Measurements from ENCODE around the gene NT5C2. TPM values are rescaled to one million over a fixed set of nuclear protein-coding genes. Genes with fewer than 3 reads are reported as not detected.
A peak's percentile ranks its signal among the peaks of the same experiment; 100 is the strongest.

NT5C2 gene
- total RNA-seq, 6 experiments from 2014 or later = 17.3 to 39.2 (median 32.4) TPM

DNA sequence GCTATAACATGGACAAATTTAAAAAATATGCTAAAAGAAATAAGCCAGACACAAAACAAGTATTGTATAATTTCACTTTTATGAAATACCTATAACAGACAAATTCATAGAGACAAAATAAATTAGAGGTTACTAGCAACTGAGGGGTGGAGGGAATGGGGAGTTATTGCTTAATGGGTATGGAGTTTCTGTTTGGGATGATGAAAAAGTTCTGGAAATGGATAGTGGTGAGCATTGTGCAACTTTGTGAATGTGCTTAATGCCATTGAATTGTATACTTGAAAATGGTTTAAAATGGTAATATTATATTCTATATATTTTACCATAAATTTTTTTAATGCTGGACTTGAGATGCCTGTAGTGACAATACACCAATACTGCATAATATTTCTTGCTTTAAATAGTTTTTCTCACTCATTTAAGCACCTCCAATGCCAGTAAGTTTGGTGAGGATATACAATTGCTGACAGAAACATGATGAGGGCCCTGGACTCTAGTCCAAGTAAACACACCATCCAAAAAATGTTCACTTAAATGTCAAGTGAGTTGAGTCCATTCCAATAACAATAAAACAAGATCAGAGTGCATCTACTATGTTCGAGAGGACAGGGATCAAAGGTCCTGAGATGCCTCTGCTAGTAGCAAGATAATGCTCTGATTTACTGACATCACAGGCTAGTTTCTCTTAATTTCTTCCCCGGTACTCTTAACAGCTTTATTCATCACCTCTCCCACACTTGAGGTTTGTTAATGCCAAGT lies 71.9 kb downstream of the NT5C2 start:
- Histone ChIP-seq H3K27me3 (no peaks in the 10 kb centered on the region), H3K9me3 (no peaks in the 10 kb centered on the region), H3K27ac (peak overlapping the region; percentile 79 to 96 (median 91)), H3K36me3 (no peaks in the 10 kb centered on the region), H3K4me3 (peak overlapping the region in 1 of 3 donors; percentile 6), H3K4me1 (peaks cover 0 to 52% (median 15%) of the 10 kb centered on the region in 4 donors)
- WGBS (ENCODE audit: insufficient coverage, low coverage, low lambda C conversion rate, missing lambda C conversion rate) = 7% methylated on average over 2 of the region's 2 CpGs
- DNase-seq (peak in 1 of 3 donors; percentile 70), ATAC-seq (peak; percentile 86 to 95 (median 92))
- TF ChIP-seq, protein P1, sequence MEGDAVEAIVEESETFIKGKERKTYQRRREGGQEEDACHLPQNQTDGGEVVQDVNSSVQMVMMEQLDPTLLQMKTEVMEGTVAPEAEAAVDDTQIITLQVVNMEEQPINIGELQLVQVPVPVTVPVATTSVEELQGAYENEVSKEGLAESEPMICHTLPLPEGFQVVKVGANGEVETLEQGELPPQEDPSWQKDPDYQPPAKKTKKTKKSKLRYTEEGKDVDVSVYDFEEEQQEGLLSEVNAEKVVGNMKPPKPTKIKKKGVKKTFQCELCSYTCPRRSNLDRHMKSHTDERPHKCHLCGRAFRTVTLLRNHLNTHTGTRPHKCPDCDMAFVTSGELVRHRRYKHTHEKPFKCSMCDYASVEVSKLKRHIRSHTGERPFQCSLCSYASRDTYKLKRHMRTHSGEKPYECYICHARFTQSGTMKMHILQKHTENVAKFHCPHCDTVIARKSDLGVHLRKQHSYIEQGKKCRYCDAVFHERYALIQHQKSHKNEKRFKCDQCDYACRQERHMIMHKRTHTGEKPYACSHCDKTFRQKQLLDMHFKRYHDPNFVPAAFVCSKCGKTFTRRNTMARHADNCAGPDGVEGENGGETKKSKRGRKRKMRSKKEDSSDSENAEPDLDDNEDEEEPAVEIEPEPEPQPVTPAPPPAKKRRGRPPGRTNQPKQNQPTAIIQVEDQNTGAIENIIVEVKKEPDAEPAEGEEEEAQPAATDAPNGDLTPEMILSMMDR (IDR thresholded peaks at IDR 0.05) = no peak
- no peak for TF ChIP-seq POLR2A (IDR thresholded peaks at IDR 0.05)
- intact Hi-C loops (cut with DNase I) = no loop called here

DNA sequence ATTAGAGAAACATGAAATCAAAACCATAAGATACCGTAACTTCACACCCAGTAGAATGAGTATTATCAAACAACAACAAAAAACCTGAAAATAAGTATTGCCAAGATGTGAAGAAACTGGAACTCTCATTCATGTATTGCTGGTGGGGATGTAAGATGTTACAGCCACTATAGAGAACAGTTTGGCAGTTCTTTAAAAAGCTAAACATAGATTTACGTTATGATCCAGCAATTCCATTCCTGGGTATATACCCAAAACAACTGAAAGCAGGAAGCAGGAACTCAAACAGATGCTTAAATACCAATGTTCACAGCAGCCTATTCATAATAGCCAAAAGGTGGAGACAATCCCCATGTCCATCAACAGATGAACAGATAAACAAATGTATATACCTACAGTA lies 72.5 kb downstream of the NT5C2 start:
- ATAC-seq (peak in 1 of 4 donors; percentile 3), DNase-seq (no peak)
- Histone ChIP-seq H3K9me3 (no peaks in the 10 kb centered on the region), H3K4me1 (peaks cover 0 to 52% (median 15%) of the 10 kb centered on the region in 4 donors), H3K27ac (peak overlapping the region; percentile 39 to 96 (median 91)), H3K36me3 (no peaks in the 10 kb centered on the region), H3K27me3 (no peaks in the 10 kb centered on the region), H3K4me3 (no peak overlapping the region)
- intact Hi-C loops (cut with DNase I) = no loop called here
- WGBS (ENCODE audit: insufficient coverage, low coverage, low lambda C conversion rate, missing lambda C conversion rate) = 83% methylated on average over 2 of the region's 2 CpGs
- no peak for TF ChIP-seq POLR2A (IDR thresholded peaks at IDR 0.05)
- TF ChIP-seq, protein P1 (IDR thresholded peaks at IDR 0.05) = no peak

DNA sequence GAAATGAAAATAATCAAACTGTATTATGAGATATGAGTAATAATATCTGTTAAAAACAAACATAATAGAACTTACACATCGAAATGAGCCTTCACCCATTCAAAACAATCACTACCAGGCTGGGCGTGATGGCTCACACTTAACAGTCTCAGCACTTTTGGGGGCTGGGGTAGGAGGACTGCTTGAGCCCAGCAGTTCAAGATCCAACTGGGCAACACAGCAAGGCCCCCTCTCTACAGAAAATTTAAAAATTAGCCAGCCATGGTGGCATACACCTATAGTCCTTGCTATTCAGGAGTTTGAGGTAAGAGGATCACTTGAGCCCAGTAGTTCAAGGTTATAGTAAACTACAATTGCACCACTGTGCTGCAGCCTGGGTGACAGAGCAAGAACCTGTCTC lies 75.8 kb downstream of the NT5C2 start:
- TF ChIP-seq, protein P1 (IDR thresholded peaks at IDR 0.05) = no peak
- no peak for TF ChIP-seq POLR2A (IDR thresholded peaks at IDR 0.05)
- Histone ChIP-seq H3K27ac (no peak overlapping the region), H3K27me3 (no peaks in the 10 kb centered on the region), H3K36me3 (no peaks in the 10 kb centered on the region), H3K9me3 (no peaks in the 10 kb centered on the region), H3K4me3 (no peak overlapping the region), H3K4me1 (peaks cover 0 to 42% (median 12%) of the 10 kb centered on the region in 4 donors)
- intact Hi-C loops (cut with DNase I) = no loop called here
- WGBS (ENCODE audit: insufficient coverage, low coverage, low lambda C conversion rate, missing lambda C conversion rate) = 76% methylated on average over 2 of the region's 2 CpGs
- DNase-seq = no peak
- peak in 1 of 4 donors; percentile 21 for ATAC-seq

DNA sequence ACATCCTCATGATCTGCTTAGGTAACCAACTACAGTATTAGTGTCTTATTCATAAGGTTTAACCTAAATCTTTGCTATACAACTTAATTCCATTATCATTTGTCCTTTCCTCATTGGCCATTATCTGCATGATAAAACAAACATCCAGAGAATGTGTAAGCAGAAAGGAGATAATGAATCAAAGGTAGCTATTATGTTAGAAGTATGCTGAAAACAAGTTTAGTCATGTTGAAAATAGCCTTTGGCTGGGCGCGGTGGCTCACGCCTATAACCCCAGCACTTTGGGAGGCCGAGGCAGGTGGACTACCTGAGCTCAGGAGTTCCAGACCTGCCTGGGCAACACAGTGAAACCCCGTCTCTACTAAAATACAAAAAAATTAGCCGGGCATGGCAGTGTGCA lies 78.2 kb downstream of the NT5C2 start:
- WGBS (ENCODE audit: insufficient coverage, low coverage, low lambda C conversion rate, missing lambda C conversion rate) = 92% methylated on average over 6 of the region's 6 CpGs
- intact Hi-C loops (cut with DNase I) = no loop called here
- ATAC-seq = no peak
- Histone ChIP-seq H3K4me3 (no peak overlapping the region), H3K36me3 (no peaks in the 10 kb centered on the region), H3K27me3 (no peaks in the 10 kb centered on the region), H3K9me3 (no peaks in the 10 kb centered on the region), H3K27ac (no peak overlapping the region), H3K4me1 (peaks cover 0 to 37% (median 11%) of the 10 kb centered on the region in 4 donors)
- no peak for TF ChIP-seq POLR2A (IDR thresholded peaks at IDR 0.05)
- TF ChIP-seq, protein P1 (IDR thresholded peaks at IDR 0.05) = no peak
- DNase-seq = no peak
